ENCODE results near the gene HTR2A. TPM values are rescaled to one million over a fixed set of nuclear protein-coding genes. Genes with fewer than 3 reads are reported as not detected.

The HTR2A gene
- total RNA-seq, 1 donor from 2014 or later, result not detected

DNA sequence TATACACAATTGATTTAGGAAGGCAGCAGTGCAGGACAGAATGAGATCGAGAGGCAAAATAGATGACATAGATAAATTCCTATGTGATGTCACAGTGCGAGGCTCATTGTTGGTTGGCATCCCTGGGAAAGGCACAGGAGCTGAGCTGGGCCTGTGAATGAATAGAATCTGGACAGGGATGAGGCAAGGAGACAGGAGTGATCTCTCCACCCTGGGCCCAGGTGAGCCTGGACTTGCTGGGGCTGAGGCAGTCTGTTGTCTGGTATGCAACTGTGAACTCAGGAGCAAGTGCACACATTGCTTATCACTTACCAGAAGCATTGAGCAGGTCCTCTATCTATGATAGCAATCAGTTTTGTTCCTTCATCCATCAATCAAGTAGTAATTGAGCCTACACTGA, 51.7 kb downstream of the HTR2A start:
- Mint-ChIP-seq H3K4me3 (ENCODE audit: unreplicated experiment) (no peak overlapping the region), H3K27ac (ENCODE audit: unreplicated experiment) (no peak overlapping the region), H3K4me1 (ENCODE audit: unreplicated experiment) (no peaks in the 10 kb centered on the region), H3K27me3 (ENCODE audit: unreplicated experiment) (peaks cover 32% of the 10 kb centered on the region), H3K36me3 (ENCODE audit: unreplicated experiment) (no peaks in the 10 kb centered on the region), H3K9me3 (ENCODE audit: unreplicated experiment) (no peaks in the 10 kb centered on the region)
- DNase-seq (ENCODE audit: extremely low spot score, unreplicated experiment), result no peak
- TF ChIP-seq, protein P1, sequence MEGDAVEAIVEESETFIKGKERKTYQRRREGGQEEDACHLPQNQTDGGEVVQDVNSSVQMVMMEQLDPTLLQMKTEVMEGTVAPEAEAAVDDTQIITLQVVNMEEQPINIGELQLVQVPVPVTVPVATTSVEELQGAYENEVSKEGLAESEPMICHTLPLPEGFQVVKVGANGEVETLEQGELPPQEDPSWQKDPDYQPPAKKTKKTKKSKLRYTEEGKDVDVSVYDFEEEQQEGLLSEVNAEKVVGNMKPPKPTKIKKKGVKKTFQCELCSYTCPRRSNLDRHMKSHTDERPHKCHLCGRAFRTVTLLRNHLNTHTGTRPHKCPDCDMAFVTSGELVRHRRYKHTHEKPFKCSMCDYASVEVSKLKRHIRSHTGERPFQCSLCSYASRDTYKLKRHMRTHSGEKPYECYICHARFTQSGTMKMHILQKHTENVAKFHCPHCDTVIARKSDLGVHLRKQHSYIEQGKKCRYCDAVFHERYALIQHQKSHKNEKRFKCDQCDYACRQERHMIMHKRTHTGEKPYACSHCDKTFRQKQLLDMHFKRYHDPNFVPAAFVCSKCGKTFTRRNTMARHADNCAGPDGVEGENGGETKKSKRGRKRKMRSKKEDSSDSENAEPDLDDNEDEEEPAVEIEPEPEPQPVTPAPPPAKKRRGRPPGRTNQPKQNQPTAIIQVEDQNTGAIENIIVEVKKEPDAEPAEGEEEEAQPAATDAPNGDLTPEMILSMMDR (IDR thresholded peaks at IDR 0.05), result no peak

DNA sequence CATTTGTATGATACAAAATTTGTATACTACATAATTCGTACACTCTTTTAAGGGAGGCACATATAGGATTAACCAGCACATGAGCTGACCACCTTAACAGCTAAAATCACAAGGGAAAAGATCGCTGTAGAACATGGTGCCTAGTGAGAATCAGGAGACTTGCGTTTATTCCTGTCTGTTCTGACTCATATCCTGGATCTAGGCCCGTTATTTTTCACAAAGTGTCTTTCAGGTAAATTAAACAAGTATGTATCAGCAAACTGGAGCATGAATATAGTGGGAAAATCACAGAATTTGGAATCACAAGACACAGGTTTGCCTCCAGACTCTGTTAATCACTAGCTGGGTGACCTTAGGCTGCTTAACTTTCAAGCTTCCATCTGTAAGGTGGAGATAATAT, 52.4 kb downstream of the HTR2A start:
- H3K27me3 Mint-ChIP-seq (ENCODE audit: unreplicated experiment), result peaks cover 31% of the 10 kb centered on the region
- H3K4me1 Mint-ChIP-seq (ENCODE audit: unreplicated experiment), result no peaks in the 10 kb centered on the region
- no peaks in the 10 kb centered on the region for H3K36me3 Mint-ChIP-seq (ENCODE audit: unreplicated experiment)
- TF ChIP-seq, protein P1 (IDR thresholded peaks at IDR 0.05), result no peak
- DNase-seq (ENCODE audit: extremely low spot score, unreplicated experiment), result no peak
- no peaks in the 10 kb centered on the region for H3K9me3 Mint-ChIP-seq (ENCODE audit: unreplicated experiment)
- no peak overlapping the region for H3K4me3 Mint-ChIP-seq (ENCODE audit: unreplicated experiment)
- H3K27ac Mint-ChIP-seq (ENCODE audit: unreplicated experiment), result no peak overlapping the region

- Mint-ChIP-seq H3K36me3 (ENCODE audit: unreplicated experiment) (no peaks in the 10 kb centered on the region), H3K4me3 (ENCODE audit: unreplicated experiment) (no peak overlapping the region), H3K27me3 (ENCODE audit: unreplicated experiment) (peaks cover 49% of the 10 kb centered on the region), H3K4me1 (ENCODE audit: unreplicated experiment) (no peaks in the 10 kb centered on the region), H3K9me3 (ENCODE audit: unreplicated experiment) (no peaks in the 10 kb centered on the region), H3K27ac (ENCODE audit: unreplicated experiment) (no peak overlapping the region)
- no peak for DNase-seq (ENCODE audit: extremely low spot score, unreplicated experiment)
- TF ChIP-seq, protein P1 (IDR thresholded peaks at IDR 0.05), result no peak
These were observed 57.5 kb downstream of the HTR2A start for GRCh38 chr13:46839399-46839798.

- TF ChIP-seq, protein P1 (IDR thresholded peaks at IDR 0.05), result no peak
- no peak for DNase-seq (ENCODE audit: extremely low spot score, unreplicated experiment)
- H3K27me3 Mint-ChIP-seq (ENCODE audit: unreplicated experiment), result peaks cover 61% of the 10 kb centered on the region
- H3K9me3 Mint-ChIP-seq (ENCODE audit: unreplicated experiment), result no peaks in the 10 kb centered on the region
- H3K4me1 Mint-ChIP-seq (ENCODE audit: unreplicated experiment), result no peaks in the 10 kb centered on the region
- H3K4me3 Mint-ChIP-seq (ENCODE audit: unreplicated experiment), result no peak overlapping the region
- no peak overlapping the region for H3K27ac Mint-ChIP-seq (ENCODE audit: unreplicated experiment)
- H3K36me3 Mint-ChIP-seq (ENCODE audit: unreplicated experiment), result no peaks in the 10 kb centered on the region
These were observed 62.2 kb downstream of the HTR2A start for GRCh38 chr13:46834657-46835056.

DNA sequence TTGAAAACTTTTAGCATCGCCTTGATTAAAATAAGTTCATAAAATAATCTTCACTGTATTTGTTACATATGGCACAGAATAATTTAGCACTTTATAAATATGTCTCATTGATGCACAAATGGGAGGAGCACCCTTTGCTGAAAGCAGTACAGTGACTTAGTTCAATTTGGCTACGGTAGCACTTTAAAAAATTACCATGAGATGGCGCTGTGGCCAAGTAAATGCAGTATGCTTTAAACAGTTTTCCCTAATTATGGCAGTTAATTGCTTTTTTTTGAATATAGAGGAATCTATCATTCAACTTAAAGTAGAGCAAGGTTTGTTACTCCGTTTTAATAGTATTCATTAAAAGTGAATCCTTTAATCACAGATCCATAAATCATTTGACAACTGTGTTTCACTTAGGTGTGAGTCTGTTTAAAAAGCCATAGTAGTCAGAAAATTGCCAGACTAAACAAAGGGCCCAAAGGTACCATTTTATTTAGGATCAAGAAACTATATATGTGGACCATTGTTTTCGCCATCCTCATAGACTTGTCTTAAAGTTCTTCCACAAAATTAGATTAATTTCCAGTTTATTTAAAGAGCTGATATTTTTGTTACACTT, 65.2 kb downstream of the HTR2A start:
- no peaks in the 10 kb centered on the region for H3K9me3 Mint-ChIP-seq (ENCODE audit: unreplicated experiment)
- H3K27me3 Mint-ChIP-seq (ENCODE audit: unreplicated experiment), result peaks cover 56% of the 10 kb centered on the region
- no peak overlapping the region for H3K27ac Mint-ChIP-seq (ENCODE audit: unreplicated experiment)
- no peaks in the 10 kb centered on the region for H3K4me1 Mint-ChIP-seq (ENCODE audit: unreplicated experiment)
- no peak overlapping the region for H3K4me3 Mint-ChIP-seq (ENCODE audit: unreplicated experiment)
- DNase-seq (ENCODE audit: extremely low spot score, unreplicated experiment), result no peak
- TF ChIP-seq, protein P1 (IDR thresholded peaks at IDR 0.05), result peak; percentile 77
- no peaks in the 10 kb centered on the region for H3K36me3 Mint-ChIP-seq (ENCODE audit: unreplicated experiment)
